OCI-LY1 (cell line): Measurements from ENCODE around the gene KRT4.

ENCODE experiments used
- H2AFZ ChIP-seq: fragments of 200-600 bp; sonication (generic), shearing (Covaris generic); 2 replicates; pipeline ENCODE4 v1.6.0; 2014; ENCODE audit warnings: antibody characterized with exemption, mild to moderate bottlenecking, low read length
- H3F3A ChIP-seq: fragments of 200-600 bp; sonication (generic), shearing (Covaris generic); 2 replicates; pipeline ENCODE4 v1.6.0; 2014; ENCODE audit warnings: mild to moderate bottlenecking, antibody characterized with exemption, low read length, moderate library complexity; ENCODE audit not compliant: insufficient read depth
- H3K27ac ChIP-seq: fragments of 200-600 bp; sonication (generic); 2 replicates; pipeline ENCODE4 v1.5.1; 2014; ENCODE audit warnings: low read length, mixed run types, mild to moderate bottlenecking, low read depth; ENCODE audit not compliant: poor library complexity, severe bottlenecking
- H3K27me3 ChIP-seq: fragments of 200-600 bp; sonication (generic); 2 replicates; pipeline ENCODE4 v1.6.0; 2014; ENCODE audit warnings: antibody characterized with exemption, mild to moderate bottlenecking, low read length, moderate library complexity; ENCODE audit not compliant: insufficient read depth
- H3K36me3 ChIP-seq: fragments of 200-600 bp; sonication (generic); 2 replicates; pipeline ENCODE4 v1.6.1; 2014; ENCODE audit warnings: mild to moderate bottlenecking, antibody characterized with exemption, low read length, moderate library complexity, mixed read lengths; ENCODE audit not compliant: insufficient read depth
- H3K4me1 ChIP-seq: fragments of 200-600 bp; sonication (generic); 2 replicates; pipeline ENCODE4 v1.5.1; 2014; ENCODE audit warnings: mild to moderate bottlenecking, low read length, moderate library complexity; ENCODE audit not compliant: insufficient read depth, severe bottlenecking
- H3K4me2 ChIP-seq: fragments of 200-600 bp; sonication (generic), shearing (Covaris generic); 2 replicates; pipeline ENCODE4 v1.6.1; 2014; ENCODE audit warnings: low read length
- H3K4me3 ChIP-seq: fragments of 200-600 bp; sonication (generic); 2 replicates; pipeline ENCODE4 v1.5.1; 2014; ENCODE audit warnings: low read length, low read depth, mild to moderate bottlenecking, mixed read lengths; ENCODE audit not compliant: poor library complexity, severe bottlenecking
- H3K79me2 ChIP-seq: fragments of 200-600 bp; shearing (Covaris generic); 2 replicates; pipeline ENCODE4 v1.6.1; 2016; ENCODE audit warnings: mixed run types, low read length, mixed read lengths; ENCODE audit not compliant: insufficient read depth
- H3K9ac ChIP-seq: fragments of 200-600 bp; sonication (generic), shearing (Covaris generic); 2 replicates; pipeline ENCODE4 v1.6.1; 2014; ENCODE audit warnings: mild to moderate bottlenecking, low read length, mixed read lengths
- H3K9me2 ChIP-seq: fragments of 200-600 bp; sonication (generic), shearing (Covaris generic); 2 replicates; pipeline ENCODE4 v1.6.1; 2014; ENCODE audit warnings: low read depth, mild to moderate bottlenecking, low read length, mixed read lengths
- H3K9me3 ChIP-seq: fragments of 200-600 bp; shearing (Covaris generic); 2 replicates; pipeline ENCODE4 v1.6.1; 2014; ENCODE audit warnings: low read length, mixed read lengths
- H4K20me1 ChIP-seq: fragments of 200-600 bp; sonication (generic), shearing (Covaris generic); 2 replicates; pipeline ENCODE4 v1.6.0; 2016; ENCODE audit warnings: mild to moderate bottlenecking, low read length; ENCODE audit not compliant: insufficient read depth
- EZH2 ChIP-seq: fragments of 200-600 bp; sonication (generic), shearing (Covaris generic); IDR thresholded peaks from 2 replicates; pipeline ENCODE4 v1.8.0; 2017; ENCODE audit warnings: borderline replicate concordance, mixed run types, mild to moderate bottlenecking, antibody characterized with exemption, low read length, moderate library complexity, mixed read lengths
- TF ChIP-seq, protein P1 (sequence below): fragments of 200-600 bp; sonication (generic), shearing (Covaris generic); IDR thresholded peaks from 2 replicates; pipeline ENCODE4 v1.5.1; 2017; ENCODE audit warnings: mild to moderate bottlenecking, antibody characterized with exemption, low read length, moderate library complexity, mixed read lengths

The KRT4 gene

GRCh38 chr12:52812073-52812400, 1.9 kb downstream of the KRT4 start:
- Histone ChIP-seq H3K36me3 (no peaks in the 10 kb centered on the region), H3K4me2 (no peak overlapping the region), H3K9me3 (no peaks in the 10 kb centered on the region), H3K9ac (no peak overlapping the region), H2AFZ (no peak overlapping the region), H3K4me3 (no peak overlapping the region), H3F3A (no peaks in the 10 kb centered on the region), H3K79me2 (no peaks in the 10 kb centered on the region), H3K27ac (no peak overlapping the region), H3K4me1 (no peaks in the 10 kb centered on the region), H3K27me3 (peaks cover 3% of the 10 kb centered on the region; the same call in 1 of the 2 replicates), H4K20me1 (no peaks in the 10 kb centered on the region), H3K9me2 (no peaks in the 10 kb centered on the region)
- TF ChIP-seq EZH2: no peak
- TF ChIP-seq, protein P1, sequence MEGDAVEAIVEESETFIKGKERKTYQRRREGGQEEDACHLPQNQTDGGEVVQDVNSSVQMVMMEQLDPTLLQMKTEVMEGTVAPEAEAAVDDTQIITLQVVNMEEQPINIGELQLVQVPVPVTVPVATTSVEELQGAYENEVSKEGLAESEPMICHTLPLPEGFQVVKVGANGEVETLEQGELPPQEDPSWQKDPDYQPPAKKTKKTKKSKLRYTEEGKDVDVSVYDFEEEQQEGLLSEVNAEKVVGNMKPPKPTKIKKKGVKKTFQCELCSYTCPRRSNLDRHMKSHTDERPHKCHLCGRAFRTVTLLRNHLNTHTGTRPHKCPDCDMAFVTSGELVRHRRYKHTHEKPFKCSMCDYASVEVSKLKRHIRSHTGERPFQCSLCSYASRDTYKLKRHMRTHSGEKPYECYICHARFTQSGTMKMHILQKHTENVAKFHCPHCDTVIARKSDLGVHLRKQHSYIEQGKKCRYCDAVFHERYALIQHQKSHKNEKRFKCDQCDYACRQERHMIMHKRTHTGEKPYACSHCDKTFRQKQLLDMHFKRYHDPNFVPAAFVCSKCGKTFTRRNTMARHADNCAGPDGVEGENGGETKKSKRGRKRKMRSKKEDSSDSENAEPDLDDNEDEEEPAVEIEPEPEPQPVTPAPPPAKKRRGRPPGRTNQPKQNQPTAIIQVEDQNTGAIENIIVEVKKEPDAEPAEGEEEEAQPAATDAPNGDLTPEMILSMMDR: no peak

DNA sequence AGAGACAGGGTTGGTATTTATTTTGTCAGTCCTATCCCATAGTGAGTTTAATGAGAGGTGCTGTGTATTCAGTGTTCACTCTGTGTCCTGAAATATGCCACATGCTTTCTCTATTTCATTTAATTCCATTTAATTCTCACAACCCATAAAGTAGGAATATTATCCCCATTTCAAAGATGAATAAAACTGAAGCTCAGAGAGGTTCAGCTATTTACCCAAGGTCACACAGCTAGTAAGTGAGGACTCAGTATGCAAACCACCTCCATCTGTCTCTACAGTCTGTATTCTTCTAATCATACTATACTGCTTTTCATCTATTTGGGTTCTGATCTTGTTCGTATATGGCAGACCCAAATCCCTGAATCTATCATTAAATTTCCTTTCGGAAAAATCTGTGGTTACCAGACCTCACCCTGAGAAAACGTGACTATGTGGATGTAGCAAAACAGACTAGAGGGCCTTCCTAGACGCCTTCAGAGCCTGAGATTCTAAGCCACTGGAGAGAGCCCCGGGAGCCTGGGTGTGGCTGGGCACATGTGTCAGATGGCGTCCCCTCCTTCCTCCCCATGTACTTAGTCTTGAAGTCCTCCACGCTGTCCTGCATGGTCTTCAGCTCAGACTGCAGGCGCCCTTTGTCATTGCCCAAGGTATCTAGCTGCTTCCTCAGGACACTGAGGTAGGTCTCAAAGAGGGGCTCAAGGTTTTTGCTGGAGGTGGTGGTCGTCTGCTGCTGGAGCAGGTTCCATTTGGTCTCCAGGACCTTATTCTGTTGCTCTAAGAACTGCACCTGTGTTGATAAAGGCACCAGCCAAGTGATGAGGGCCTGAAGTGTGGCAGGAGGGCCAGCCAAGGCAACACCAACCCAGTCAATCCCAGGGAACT, 2.5 kb downstream of the KRT4 start:
- no peaks in the 10 kb centered on the region for H3K9me3 ChIP-seq
- H3K4me1 ChIP-seq: no peaks in the 10 kb centered on the region
- no peak overlapping the region for H3K4me3 ChIP-seq
- H3K36me3 ChIP-seq: no peaks in the 10 kb centered on the region
- H3K27ac ChIP-seq: no peak overlapping the region
- H3K4me2 ChIP-seq: no peak overlapping the region
- H4K20me1 ChIP-seq: no peaks in the 10 kb centered on the region
- H3K27me3 ChIP-seq: peaks cover 3% of the 10 kb centered on the region; the same call in 1 of the 2 replicates
- no peak overlapping the region for H3K9ac ChIP-seq
- no peaks in the 10 kb centered on the region for H3K79me2 ChIP-seq
- no peak overlapping the region for H2AFZ ChIP-seq
- no peak for TF ChIP-seq EZH2
- TF ChIP-seq, protein P1: no peak
- no peaks in the 10 kb centered on the region for H3K9me2 ChIP-seq
- no peaks in the 10 kb centered on the region for H3F3A ChIP-seq

- Histone ChIP-seq H3K9me3 (no peaks in the 10 kb centered on the region), H3K4me2 (no peak overlapping the region), H3K9me2 (no peaks in the 10 kb centered on the region), H3F3A (no peaks in the 10 kb centered on the region), H3K9ac (no peak overlapping the region), H4K20me1 (no peaks in the 10 kb centered on the region), H3K27ac (no peak overlapping the region), H2AFZ (no peak overlapping the region), H3K36me3 (no peaks in the 10 kb centered on the region), H3K4me1 (no peaks in the 10 kb centered on the region), H3K4me3 (no peak overlapping the region), H3K79me2 (no peaks in the 10 kb centered on the region), H3K27me3 (peaks cover 3% of the 10 kb centered on the region; the same call in 1 of the 2 replicates)
- no peak for TF ChIP-seq EZH2
- TF ChIP-seq, protein P1: no peak
These were observed 3.4 kb downstream of the KRT4 start for GRCh38 chr12:52810554-52810953.
